Cardiac muscle cell (in vitro differentiated cells and primary cell): Measurements from ENCODE around the gene PALB2. TPM values are rescaled to one million over a fixed set of nuclear protein-coding genes. Genes with fewer than 3 reads are reported as not detected.
A peak's percentile ranks its signal among the peaks of the same experiment; 100 is the strongest.
"Not testable (repeated sequence)": the region's sequence is repeated elsewhere in the genome, so short reads cannot be mapped to it uniquely, and the experiment has no call there.

ENCODE experiments used
- DNase-seq, 2 donors: peaks; one replicate each; pipeline versions ENCODE4 v3.0.0 to v3.0.0-alpha.2; 2010 to 2017; ENCODE audit warnings: low read depth in 1 of 2, low spot score in 1 of 2
- H3K27ac ChIP-seq: fragments of 200-600 bp; sonication (generic); 2 replicates; pipeline ENCODE4 v1.5.1; 2016
- H3K27me3 ChIP-seq: fragments of 200-600 bp; sonication (generic); 2 replicates; pipeline ENCODE4 v1.6.0; 2016; ENCODE audit warnings: control low read depth
- H3K36me3 ChIP-seq: fragments of 200-600 bp; sonication (generic); 2 replicates; pipeline ENCODE4 v1.5.1; 2016; ENCODE audit warnings: control low read depth
- H3K4me1 ChIP-seq: fragments of 200-600 bp; sonication (generic); 2 replicates; pipeline ENCODE4 v1.8.1; 2017; ENCODE audit warnings: low read depth, mild to moderate bottlenecking, mixed run types
- H3K4me3 ChIP-seq: fragments of 200-600 bp; sonication (generic); 2 replicates; pipeline ENCODE4 v1.5.1; 2016; ENCODE audit warnings: mild to moderate bottlenecking
- H3K9me3 ChIP-seq: fragments of 200-600 bp; sonication (generic); 2 replicates; pipeline ENCODE4 v1.5.1; 2017; ENCODE audit warnings: low read depth, mild to moderate bottlenecking, control low read depth
- CTCF ChIP-seq: IDR thresholded peaks from 2 replicates; pipeline ENCODE4 v1.5.1; 2012; ENCODE audit warnings: low read depth, mild to moderate bottlenecking, low read length
- polyA plus RNA-seq: library from polyadenylated mRNA; unstranded; fragments of >200 nt; fragmentation: Nextera tagmentation; extraction: Ambion mirVana; gene quantifications from 2 replicates; pipeline ENCODE4 v1.2.1, GENCODE V29; 2016
- total RNA-seq: library from RNA; depleted of rRNA; stranded (reverse); fragments of >200 nt; gene quantifications from 2 replicates; pipeline ENCODE4 v1.2.3, GENCODE V29; 2016

Gene PALB2
- total and polyA plus RNA-seq, 2 experiments from 2014 or later = 9.5 to 10.8 TPM

GRCh38 chr16:23584186-23585076, 56.7 kb downstream of the PALB2 start:
- TF ChIP-seq CTCF = no peak
- H3K27me3 ChIP-seq = no peaks in the 10 kb centered on the region
- no peak for DNase-seq
- no peak overlapping the region for H3K4me3 ChIP-seq
- H3K4me1 ChIP-seq = no peaks in the 10 kb centered on the region
- peaks cover 47% of the 10 kb centered on the region for H3K36me3 ChIP-seq
- H3K27ac ChIP-seq = no peak overlapping the region
- no peaks in the 10 kb centered on the region for H3K9me3 ChIP-seq

DNA sequence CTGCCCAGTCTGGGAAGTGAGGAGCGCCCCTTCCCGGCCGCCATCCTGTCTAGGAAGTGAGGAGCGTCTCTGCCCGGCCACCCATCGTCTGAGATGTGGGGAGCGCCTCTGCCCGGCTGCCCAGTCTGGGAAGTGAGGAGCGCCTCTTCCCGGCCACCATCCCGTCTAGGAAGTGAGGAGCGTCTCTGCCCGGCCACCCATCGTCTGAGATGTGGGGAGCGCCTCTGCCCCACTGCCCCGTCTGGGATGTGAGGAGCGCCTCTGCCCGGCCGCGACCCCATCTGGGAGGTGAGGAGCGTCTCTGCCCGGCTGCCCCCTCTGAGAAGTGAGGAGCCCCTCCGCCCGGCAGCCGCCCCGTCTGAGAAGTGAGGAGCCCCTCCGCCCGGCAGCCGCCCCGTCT, 57.8 kb downstream of the PALB2 start:
- not testable (repeated sequence) for H3K27ac ChIP-seq, H3K4me3 ChIP-seq, H3K27me3 ChIP-seq, H3K4me1 ChIP-seq, DNase-seq, H3K9me3 ChIP-seq
- peaks cover 42% of the 10 kb centered on the region for H3K36me3 ChIP-seq

DNA sequence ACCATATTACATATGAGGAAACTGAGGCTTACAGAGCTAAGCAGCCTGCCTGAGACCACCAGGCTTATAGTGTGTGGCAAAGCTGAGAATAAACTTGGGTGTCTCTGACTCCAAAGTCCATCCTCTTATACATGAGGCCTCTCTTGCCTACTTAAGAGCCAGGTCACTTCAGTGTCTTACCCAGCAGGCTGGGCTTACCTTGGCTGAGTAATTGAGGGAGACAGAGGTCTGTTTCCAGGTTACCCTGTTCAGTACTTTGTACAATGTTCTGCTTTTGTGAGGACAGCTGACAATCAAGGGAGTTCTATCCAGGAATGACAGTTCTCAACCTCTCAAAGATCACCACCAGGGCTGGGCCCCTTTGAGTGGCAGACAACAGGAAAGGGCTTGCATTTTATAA, 59.3 kb downstream of the PALB2 start:
- no peak for DNase-seq
- Histone ChIP-seq H3K4me3 (no peak overlapping the region), H3K36me3 (peaks cover 40% of the 10 kb centered on the region), H3K27ac (no peak overlapping the region), H3K4me1 (no peaks in the 10 kb centered on the region), H3K27me3 (no peaks in the 10 kb centered on the region), H3K9me3 (no peaks in the 10 kb centered on the region)
- no peak for TF ChIP-seq CTCF

GRCh38 chr16:23580391-23580790, 60.7 kb downstream of the PALB2 start:
- Histone ChIP-seq H3K36me3 (peaks cover 28% of the 10 kb centered on the region), H3K27ac (no peak overlapping the region), H3K27me3 (no peaks in the 10 kb centered on the region), H3K4me1 (no peaks in the 10 kb centered on the region), H3K9me3 (no peaks in the 10 kb centered on the region), H3K4me3 (no peak overlapping the region)
- no peak for DNase-seq
- TF ChIP-seq CTCF = no peak

DNA sequence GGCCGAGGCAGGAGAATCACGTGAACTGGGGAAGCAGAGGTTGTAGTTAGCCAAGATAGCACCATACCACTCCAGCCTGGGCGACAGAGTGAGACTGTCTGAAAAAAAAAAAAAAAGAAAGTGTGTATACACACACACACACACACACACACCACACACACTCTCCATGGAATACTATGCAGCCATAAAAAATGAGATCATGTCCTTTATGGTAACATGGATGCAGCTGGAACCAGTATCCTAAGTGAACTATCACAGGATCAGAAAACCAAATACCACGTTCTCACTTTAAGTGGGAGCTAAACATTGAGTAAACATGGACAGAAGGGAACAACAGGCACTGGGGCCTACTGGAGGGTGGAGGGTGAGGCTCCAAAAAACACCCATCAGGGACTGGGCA, 61.7 kb downstream of the PALB2 start:
- TF ChIP-seq CTCF = no peak
- no peaks in the 10 kb centered on the region for H3K9me3 ChIP-seq

GRCh38 chr16:23578101-23578830, 62.8 kb downstream of the PALB2 start:
- DNase-seq = peak in 1 of 2 donors; percentile 67
- peaks cover 19% of the 10 kb centered on the region for H3K36me3 ChIP-seq
- H3K4me3 ChIP-seq = no peak overlapping the region
- TF ChIP-seq CTCF = no peak
- peak overlapping the region; percentile 60 for H3K27ac ChIP-seq
- H3K9me3 ChIP-seq = no peaks in the 10 kb centered on the region
- H3K4me1 ChIP-seq = no peaks in the 10 kb centered on the region
- no peaks in the 10 kb centered on the region for H3K27me3 ChIP-seq

More for the DNA sequence above, 61.7 kb downstream of the PALB2 start:
- H3K4me3 ChIP-seq = no peak overlapping the region
- peaks cover 18% of the 10 kb centered on the region for H3K36me3 ChIP-seq
- no peaks in the 10 kb centered on the region for H3K4me1 ChIP-seq
- no peak overlapping the region for H3K27ac ChIP-seq
- no peak for DNase-seq
- H3K27me3 ChIP-seq = no peaks in the 10 kb centered on the region
